Smooth muscle cell (in vitro differentiated cells): ENCODE measurements around the gene UNG. TPM values are rescaled to one million over a fixed set of nuclear protein-coding genes. Genes with fewer than 3 reads are reported as not detected.

Experiments used
- DNase-seq: peaks from one replicate; lab custom pipeline; 2025; ENCODE audit not compliant: unreplicated experiment; lab: John Stamatoyannopoulos, UW
- H2AFZ ChIP-seq: fragments of 200-600 bp; sonication (generic); 2 replicates; pipeline ENCODE4 v1.6.0; 2016; ENCODE audit warnings: antibody characterized with exemption, low read depth, mild to moderate bottlenecking
- H3F3A ChIP-seq: fragments of 200-600 bp; sonication (generic); 2 replicates; pipeline ENCODE4 v1.6.0; 2017; ENCODE audit warnings: antibody characterized with exemption, low read depth
- H3K27ac ChIP-seq: fragments of 200-600 bp; sonication (generic); 2 replicates; pipeline ENCODE4 v1.5.1; 2016; ENCODE audit warnings: low read depth, mild to moderate bottlenecking
- H3K27me3 ChIP-seq: fragments of 200-600 bp; sonication (generic); 2 replicates; pipeline ENCODE4 v1.6.1; 2016; ENCODE audit warnings: low read depth, mild to moderate bottlenecking
- H3K36me3 ChIP-seq: fragments of 200-600 bp; sonication (generic); 2 replicates; pipeline ENCODE4 v1.5.1; 2016; ENCODE audit warnings: low read depth
- H3K4me1 ChIP-seq: fragments of 200-600 bp; sonication (generic); 2 replicates; pipeline ENCODE4 v1.5.1; 2016; ENCODE audit warnings: low read depth
- H3K4me2 ChIP-seq: fragments of 200-600 bp; sonication (generic); 2 replicates; pipeline ENCODE4 v1.6.0; 2016; ENCODE audit warnings: mild to moderate bottlenecking
- H3K4me3 ChIP-seq: fragments of 200-600 bp; sonication (generic); 2 replicates; pipeline ENCODE4 v1.5.1; 2016; ENCODE audit warnings: mild to moderate bottlenecking
- H3K79me2 ChIP-seq: fragments of 200-600 bp; sonication (generic); 2 replicates; pipeline ENCODE4 v1.6.0; 2016; ENCODE audit warnings: low read depth, mild to moderate bottlenecking
- H3K9ac ChIP-seq: fragments of 200-600 bp; sonication (generic); 2 replicates; pipeline ENCODE4 v1.6.0; 2016; ENCODE audit warnings: low read depth
- H3K9me3 ChIP-seq: fragments of 200-600 bp; sonication (generic); replicated peaks from 2 replicates; pipeline ENCODE4 v1.5.1; 2016; ENCODE audit warnings: low read depth
- H4K20me1 ChIP-seq: fragments of 200-600 bp; sonication (generic); 2 replicates; pipeline ENCODE4 v1.6.0; 2016; ENCODE audit warnings: low read depth
- CTCF ChIP-seq: fragments of 200-600 bp; sonication (generic); IDR thresholded peaks from 2 replicates; pipeline ENCODE4 v1.5.1; 2017; ENCODE audit warnings: borderline replicate concordance, mild to moderate bottlenecking, antibody characterized with exemption; ENCODE audit not compliant: insufficient read depth, poor library complexity, severe bottlenecking
- WGBS: methylation state at CpG from one replicate; pipeline ENCODE4 v1.1.7; 2016; ENCODE audit warnings: low lambda C conversion rate; 5-methylcytosine and 5-hydroxymethylcytosine counted together
- polyA plus RNA-seq: library from polyadenylated mRNA; unstranded; fragments of >200 nt; fragmentation: Nextera tagmentation; extraction: Ambion mirVana; gene quantifications from 2 replicates; pipeline ENCODE4 v1.2.1, GENCODE V29; 2016
- total RNA-seq: library from RNA; depleted of rRNA; stranded (reverse); fragments of >200 nt; gene quantifications from 2 replicates; pipeline ENCODE4 v1.2.3, GENCODE V29; 2014

Gene UNG
- total and polyA plus RNA-seq, 2 experiments from 2014 or later, result 17.1 to 22.8 TPM

- no peak for DNase-seq
- Histone ChIP-seq H3F3A (no peaks in the 10 kb centered on the region), H2AFZ (no peak overlapping the region), H3K9me3 (no peaks in the 10 kb centered on the region), H3K36me3 (no peaks in the 10 kb centered on the region), H4K20me1 (no peaks in the 10 kb centered on the region), H3K79me2 (no peaks in the 10 kb centered on the region), H3K27ac (no peak overlapping the region), H3K4me1 (no peaks in the 10 kb centered on the region), H3K4me2 (no peak overlapping the region), H3K9ac (no peak overlapping the region), H3K4me3 (no peak overlapping the region), H3K27me3 (no peaks in the 10 kb centered on the region)
- WGBS, result 72% methylated on average over 2 of the region's 2 CpGs
- no peak for TF ChIP-seq CTCF
Observed at GRCh38 chr12:109147954-109148353, 50.6 kb downstream of the UNG start.

GRCh38 chr12:109150124-109150640 lies 52.8 kb downstream of the UNG start:
- no peak for DNase-seq
- no peak overlapping the region for H3K27ac ChIP-seq
- H3K9ac ChIP-seq, result no peak overlapping the region
- no peak overlapping the region for H3K4me3 ChIP-seq
- WGBS, result 89% methylated on average over 9 of the region's 9 CpGs
- H3F3A ChIP-seq, result no peaks in the 10 kb centered on the region
- no peaks in the 10 kb centered on the region for H3K27me3 ChIP-seq
- no peak overlapping the region for H2AFZ ChIP-seq
- H3K4me2 ChIP-seq, result no peak overlapping the region
- no peaks in the 10 kb centered on the region for H3K36me3 ChIP-seq
- TF ChIP-seq CTCF, result no peak
- no peaks in the 10 kb centered on the region for H4K20me1 ChIP-seq
- no peaks in the 10 kb centered on the region for H3K79me2 ChIP-seq
- no peaks in the 10 kb centered on the region for H3K9me3 ChIP-seq
- peaks cover 5% of the 10 kb centered on the region for H3K4me1 ChIP-seq

GRCh38 chr12:109151457-109151856 lies 54.1 kb downstream of the UNG start:
- Histone ChIP-seq H3K9me3 (no peaks in the 10 kb centered on the region), H3K27me3 (no peaks in the 10 kb centered on the region), H3K4me3 (no peak overlapping the region), H4K20me1 (no peaks in the 10 kb centered on the region), H3K4me1 (peaks cover 5% of the 10 kb centered on the region), H3K9ac (no peak overlapping the region), H3K27ac (no peak overlapping the region), H2AFZ (no peak overlapping the region), H3F3A (no peaks in the 10 kb centered on the region), H3K79me2 (no peaks in the 10 kb centered on the region), H3K36me3 (no peaks in the 10 kb centered on the region), H3K4me2 (no peak overlapping the region)
- no peak for TF ChIP-seq CTCF
- DNase-seq, result no peak
- WGBS, result 91% methylated on average over 4 of the region's 4 CpGs

GRCh38 chr12:109153821-109154441 lies 56.5 kb downstream of the UNG start:
- H2AFZ ChIP-seq, result peak overlapping the region; percentile 96
- 42% methylated on average over 18 of the region's 18 CpGs for WGBS
- H3K79me2 ChIP-seq, result no peaks in the 10 kb centered on the region
- H3K27me3 ChIP-seq, result no peaks in the 10 kb centered on the region
- no peak overlapping the region for H3K9ac ChIP-seq
- no peak overlapping the region for H3K27ac ChIP-seq
- no peak for TF ChIP-seq CTCF
- no peak for DNase-seq
- peak overlapping the region; percentile 94 for H3K4me2 ChIP-seq
- no peaks in the 10 kb centered on the region for H3F3A ChIP-seq
- no peaks in the 10 kb centered on the region for H3K36me3 ChIP-seq
- peaks cover 5% of the 10 kb centered on the region for H3K4me1 ChIP-seq
- H3K4me3 ChIP-seq, result peak overlapping the region; percentile 64
- no peaks in the 10 kb centered on the region for H3K9me3 ChIP-seq
- H4K20me1 ChIP-seq, result no peaks in the 10 kb centered on the region
